ENCODE measurements around the gene CREBBP.

CREBBP gene

GRCh38 chr16:3874242-3874641 lies 6.3 kb downstream of the CREBBP start:
- H3K4me3 ChIP-seq (ENCODE audit: control insufficient read depth, low read depth, low read length) = no peak overlapping the region
- DNase-seq (ENCODE audit: low read depth) = no peak
- TF ChIP-seq CTCF (conservative IDR thresholded peaks at IDR 0.05; ENCODE audit: control insufficient read depth, insufficient read depth, low read depth, low read length) = no peak

GRCh38 chr16:3873482-3874173 lies 6.9 kb downstream of the CREBBP start:
- TF ChIP-seq CTCF (conservative IDR thresholded peaks at IDR 0.05; ENCODE audit: control insufficient read depth, insufficient read depth, low read depth, low read length) = no peak
- no peak for DNase-seq (ENCODE audit: low read depth)
- H3K4me3 ChIP-seq (ENCODE audit: control insufficient read depth, low read depth, low read length) = no peak overlapping the region

- no peak for TF ChIP-seq CTCF (conservative IDR thresholded peaks at IDR 0.05; ENCODE audit: control insufficient read depth, insufficient read depth, low read depth, low read length)
- peak; percentile 25 for DNase-seq (ENCODE audit: low read depth)
- no peak overlapping the region for H3K4me3 ChIP-seq (ENCODE audit: control insufficient read depth, low read depth, low read length)
Measured at GRCh38 chr16:3872216-3872895, 8.2 kb downstream of the CREBBP start.

GRCh38 chr16:3868967-3869366 lies 11.5 kb downstream of the CREBBP start:
- no peak for TF ChIP-seq CTCF (conservative IDR thresholded peaks at IDR 0.05; ENCODE audit: control insufficient read depth, insufficient read depth, low read depth, low read length)
- H3K4me3 ChIP-seq (ENCODE audit: control insufficient read depth, low read depth, low read length) = no peak overlapping the region
- DNase-seq (ENCODE audit: low read depth) = no peak

- no peak overlapping the region for H3K4me3 ChIP-seq (ENCODE audit: control insufficient read depth, low read depth, low read length)
- TF ChIP-seq CTCF (conservative IDR thresholded peaks at IDR 0.05; ENCODE audit: control insufficient read depth, insufficient read depth, low read depth, low read length) = no peak
Measured at GRCh38 chr16:3868556-3868955, 12.0 kb downstream of the CREBBP start.

GRCh38 chr16:3866703-3867431 lies 13.6 kb downstream of the CREBBP start:
- no peak for TF ChIP-seq CTCF (conservative IDR thresholded peaks at IDR 0.05; ENCODE audit: control insufficient read depth, insufficient read depth, low read depth, low read length)
- DNase-seq (ENCODE audit: low read depth) = no peak
- no peak overlapping the region for H3K4me3 ChIP-seq (ENCODE audit: control insufficient read depth, low read depth, low read length)

More at GRCh38 chr16:3868556-3868955, 12.0 kb downstream of the CREBBP start:
- DNase-seq (ENCODE audit: low read depth) = no peak
